WTC11 (cell line): ENCODE data around the gene PDPN. TPM values are rescaled to one million over a fixed set of nuclear protein-coding genes. Genes with fewer than 3 reads are reported as not detected.

Source experiments
- ATAC-seq: fragments of 200-7000 bp; cut with Tn5 transposase; 2 replicates; pipeline ENCODE4 v1.10.0; 2021; ENCODE audit warnings: mild to moderate bottlenecking, moderate library complexity
- CTCF ChIA-PET: fragments of 300-600 bp; sonication (Branson Sonifier 250); formaldehyde crosslinking; loops from one replicate; lab custom pipeline; 2021; ENCODE audit warnings: antibody characterized with exemption; lab: Charles Lee
- POLR2A ChIA-PET: fragments of 350-600 bp; sonication (Branson Sonifier 250); formaldehyde crosslinking; loops from one replicate; lab custom pipeline; 2021; ENCODE audit warnings: antibody characterized with exemption; lab: Charles Lee
- DNase-seq: peaks from one replicate; pipeline ENCODE4 v3.0.0; 2021; ENCODE audit warnings: low spot score
- H3K27ac Mint-ChIP-seq: 2 replicates; pipeline ENCODE4 v1.8.0; 2021; ENCODE audit warnings: mixed read lengths
- H3K27me3 Mint-ChIP-seq: 2 replicates; pipeline ENCODE4 v1.8.0; 2021; ENCODE audit warnings: low read depth, mild to moderate bottlenecking, moderate library complexity, mixed read lengths
- H3K36me3 Mint-ChIP-seq: 2 replicates; pipeline ENCODE4 v1.8.0; 2021; ENCODE audit warnings: mixed read lengths
- H3K4me1 Mint-ChIP-seq: 2 replicates; pipeline ENCODE4 v1.8.0; 2022; ENCODE audit warnings: mixed read lengths
- H3K4me3 Mint-ChIP-seq: 2 replicates; pipeline ENCODE4 v1.8.0; 2021; ENCODE audit warnings: mild to moderate bottlenecking, moderate library complexity, mixed read lengths
- H3K9me3 Mint-ChIP-seq: 2 replicates; pipeline ENCODE4 v1.8.0; 2021; ENCODE audit warnings: mixed read lengths
- ATF1 ChIP-seq: sonication (generic); formaldehyde crosslinking; IDR thresholded peaks from 2 replicates; pipeline ENCODE4 v1.8.1; 2023; ENCODE audit warnings: mild to moderate bottlenecking, moderate library complexity, missing genetic modification reagents
- CBFB ChIP-seq: sonication (generic); formaldehyde crosslinking; IDR thresholded peaks from 2 replicates; pipeline ENCODE4 v1.8.1; 2022; ENCODE audit warnings: mild to moderate bottlenecking, low read depth, missing genetic modification reagents
- CREM ChIP-seq: sonication (generic); formaldehyde crosslinking; IDR thresholded peaks from 2 replicates; pipeline ENCODE4 v1.8.1; 2022; ENCODE audit warnings: mild to moderate bottlenecking, missing genetic modification reagents, moderate library complexity
- ETV6 ChIP-seq: sonication (generic); formaldehyde crosslinking; IDR thresholded peaks from 2 replicates; pipeline ENCODE4 v1.8.1; 2022; ENCODE audit warnings: mild to moderate bottlenecking, missing genetic modification reagents
- FOXK1 ChIP-seq: sonication (generic); formaldehyde crosslinking; IDR thresholded peaks from 2 replicates; pipeline ENCODE4 v1.8.0; 2022; ENCODE audit warnings: mild to moderate bottlenecking, moderate library complexity, missing genetic modification reagents
- FOXP1 ChIP-seq: sonication (generic); formaldehyde crosslinking; IDR thresholded peaks from 2 replicates; pipeline ENCODE4 v1.8.0; 2022; ENCODE audit warnings: missing genetic modification reagents, mild to moderate bottlenecking, moderate library complexity, borderline replicate concordance
- JAZF1 ChIP-seq: fragments of 250-450 bp; sonication (Bioruptor Pico); IDR thresholded peaks from 2 replicates; pipeline ENCODE4 v1.9.0; 2021; ENCODE audit warnings: moderate library complexity, mild to moderate bottlenecking, inconsistent platforms
- NFYB ChIP-seq: sonication (generic); formaldehyde crosslinking; conservative IDR thresholded peaks from 2 replicates; pipeline ENCODE4 v1.8.0; 2022; ENCODE audit warnings: low read depth, missing genetic modification reagents
- NR3C1 ChIP-seq: sonication (generic); formaldehyde crosslinking; conservative IDR thresholded peaks from 2 replicates; pipeline ENCODE4 v1.8.1; 2023; ENCODE audit warnings: low read depth, mild to moderate bottlenecking, missing genetic modification reagents
- PREB ChIP-seq: sonication (generic); formaldehyde crosslinking; IDR thresholded peaks from 2 replicates; pipeline ENCODE4 v1.8.1; 2022; ENCODE audit warnings: mild to moderate bottlenecking, missing genetic modification reagents, moderate library complexity, borderline replicate concordance
- SMAD3 ChIP-seq: sonication (generic); formaldehyde crosslinking; IDR thresholded peaks from 2 replicates; pipeline ENCODE4 v1.8.0; 2022; ENCODE audit warnings: missing genetic modification reagents, mild to moderate bottlenecking, borderline replicate concordance
- TEAD1 ChIP-seq: sonication (generic); formaldehyde crosslinking; IDR thresholded peaks from 2 replicates; pipeline ENCODE4 v1.8.0; 2022; ENCODE audit warnings: mild to moderate bottlenecking, missing genetic modification reagents
- ZBTB43 ChIP-seq: sonication (generic); formaldehyde crosslinking; IDR thresholded peaks from 2 replicates; pipeline ENCODE4 v1.8.1; 2023; ENCODE audit warnings: mild to moderate bottlenecking, missing genetic modification reagents
- ZNF121 ChIP-seq: sonication (generic); formaldehyde crosslinking; IDR thresholded peaks from 2 replicates; pipeline ENCODE4 v1.8.0; 2023; ENCODE audit warnings: missing genetic modification reagents
- ZNF263 ChIP-seq: sonication (generic); formaldehyde crosslinking; IDR thresholded peaks from 2 replicates; pipeline ENCODE4 v1.8.1; 2022; ENCODE audit warnings: low read depth, mild to moderate bottlenecking, moderate library complexity, missing genetic modification reagents
- ZNF423 ChIP-seq: fragments of 250-450 bp; sonication (Bioruptor Pico); IDR thresholded peaks from 2 replicates; pipeline ENCODE4 v2.1.2; 2022; ENCODE audit warnings: mild to moderate bottlenecking, moderate library complexity
- total RNA-seq: library from RNA; stranded (reverse); gene quantifications from 3 replicates; pipeline ENCODE4 v1.2.3, GENCODE V29; 2021
- TF ChIP-seq, protein P1 (sequence below): sonication (generic); formaldehyde crosslinking; IDR thresholded peaks from 2 replicates; pipeline ENCODE4 v1.8.1; 2022; ENCODE audit warnings: mild to moderate bottlenecking, moderate library complexity, missing genetic modification reagents
- TF ChIP-seq, protein P2 (sequence below): sonication (generic); formaldehyde crosslinking; IDR thresholded peaks from 2 replicates; pipeline ENCODE4 v1.8.0; 2022; ENCODE audit warnings: missing genetic modification reagents
- TF ChIP-seq, protein P3 (sequence below): fragments of 250-450 bp; sonication (Bioruptor Pico); IDR thresholded peaks from 2 replicates; pipeline ENCODE4 v1.9.0; 2021; ENCODE audit warnings: moderate library complexity, mild to moderate bottlenecking, inconsistent platforms, borderline replicate concordance
- TF ChIP-seq, protein P4 (sequence below): sonication (generic); formaldehyde crosslinking; IDR thresholded peaks from 2 replicates; pipeline ENCODE4 v1.8.1; 2022; ENCODE audit warnings: low read depth, mild to moderate bottlenecking, moderate library complexity, missing genetic modification reagents, borderline replicate concordance

Gene PDPN
- total RNA-seq, 1 experiment from 2014 or later = 158 TPM

DNA sequence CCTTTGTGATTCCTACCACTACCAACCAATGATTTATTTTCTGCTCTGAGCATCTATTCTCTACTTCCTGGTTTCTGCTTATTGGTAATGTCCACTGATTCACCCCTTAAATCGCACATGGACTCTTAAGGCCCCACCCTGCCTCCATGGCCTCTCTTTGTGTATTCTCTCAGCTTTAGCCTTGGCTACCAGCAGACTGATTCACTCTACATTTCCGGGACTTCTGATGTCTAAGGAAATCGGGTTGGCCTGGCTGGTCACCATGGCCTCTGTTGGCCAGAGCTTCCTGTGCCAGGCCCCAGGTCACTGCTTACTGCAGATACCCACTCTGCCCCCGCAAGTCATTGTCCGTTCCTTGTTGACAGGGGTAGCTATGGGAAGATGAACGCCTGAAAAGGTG is 40.9 kb downstream of the PDPN start:
- peaks cover 7% of the 10 kb centered on the region for H3K36me3 Mint-ChIP-seq
- CTCF ChIA-PET = interaction anchor here (0.5 kb wide), 1 partner anchor 204 kb away, joined by 3 read pairs; no protein-coding TSS in a partner anchor
- peaks cover 7% of the 10 kb centered on the region for H3K4me1 Mint-ChIP-seq
- ATAC-seq (no peak), DNase-seq (no peak)
- no peak overlapping the region for H3K27ac Mint-ChIP-seq
- POLR2A ChIA-PET = no interaction called here
- TF ChIP-seq PREB (no peak), FOXK1 (no peak), JAZF1 (CRISPR knock-in tag) (no peak), CBFB (CRISPR knock-in tag) (no peak), SMAD3 (CRISPR knock-in tag) (no peak), ZBTB43 (no peak), ATF1 (CRISPR knock-in tag) (no peak), ZNF263 (CRISPR knock-in tag) (no peak), FOXP1 (CRISPR knock-in tag) (no peak), NR3C1 (CRISPR knock-in tag) (no peak), NFYB (CRISPR knock-in tag) (no peak), ETV6 (CRISPR knock-in tag) (no peak), ZNF121 (CRISPR knock-in tag) (no peak), CREM (CRISPR knock-in tag) (no peak), ZNF423 (CRISPR knock-in tag) (no peak), TEAD1 (CRISPR knock-in tag) (no peak)
- TF ChIP-seq, protein P1, sequence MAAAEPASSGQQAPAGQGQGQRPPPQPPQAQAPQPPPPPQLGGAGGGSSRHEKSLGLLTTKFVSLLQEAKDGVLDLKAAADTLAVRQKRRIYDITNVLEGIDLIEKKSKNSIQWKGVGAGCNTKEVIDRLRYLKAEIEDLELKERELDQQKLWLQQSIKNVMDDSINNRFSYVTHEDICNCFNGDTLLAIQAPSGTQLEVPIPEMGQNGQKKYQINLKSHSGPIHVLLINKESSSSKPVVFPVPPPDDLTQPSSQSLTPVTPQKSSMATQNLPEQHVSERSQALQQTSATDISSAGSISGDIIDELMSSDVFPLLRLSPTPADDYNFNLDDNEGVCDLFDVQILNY (CRISPR knock-in tag) = no peak
- TF ChIP-seq, protein P2, sequence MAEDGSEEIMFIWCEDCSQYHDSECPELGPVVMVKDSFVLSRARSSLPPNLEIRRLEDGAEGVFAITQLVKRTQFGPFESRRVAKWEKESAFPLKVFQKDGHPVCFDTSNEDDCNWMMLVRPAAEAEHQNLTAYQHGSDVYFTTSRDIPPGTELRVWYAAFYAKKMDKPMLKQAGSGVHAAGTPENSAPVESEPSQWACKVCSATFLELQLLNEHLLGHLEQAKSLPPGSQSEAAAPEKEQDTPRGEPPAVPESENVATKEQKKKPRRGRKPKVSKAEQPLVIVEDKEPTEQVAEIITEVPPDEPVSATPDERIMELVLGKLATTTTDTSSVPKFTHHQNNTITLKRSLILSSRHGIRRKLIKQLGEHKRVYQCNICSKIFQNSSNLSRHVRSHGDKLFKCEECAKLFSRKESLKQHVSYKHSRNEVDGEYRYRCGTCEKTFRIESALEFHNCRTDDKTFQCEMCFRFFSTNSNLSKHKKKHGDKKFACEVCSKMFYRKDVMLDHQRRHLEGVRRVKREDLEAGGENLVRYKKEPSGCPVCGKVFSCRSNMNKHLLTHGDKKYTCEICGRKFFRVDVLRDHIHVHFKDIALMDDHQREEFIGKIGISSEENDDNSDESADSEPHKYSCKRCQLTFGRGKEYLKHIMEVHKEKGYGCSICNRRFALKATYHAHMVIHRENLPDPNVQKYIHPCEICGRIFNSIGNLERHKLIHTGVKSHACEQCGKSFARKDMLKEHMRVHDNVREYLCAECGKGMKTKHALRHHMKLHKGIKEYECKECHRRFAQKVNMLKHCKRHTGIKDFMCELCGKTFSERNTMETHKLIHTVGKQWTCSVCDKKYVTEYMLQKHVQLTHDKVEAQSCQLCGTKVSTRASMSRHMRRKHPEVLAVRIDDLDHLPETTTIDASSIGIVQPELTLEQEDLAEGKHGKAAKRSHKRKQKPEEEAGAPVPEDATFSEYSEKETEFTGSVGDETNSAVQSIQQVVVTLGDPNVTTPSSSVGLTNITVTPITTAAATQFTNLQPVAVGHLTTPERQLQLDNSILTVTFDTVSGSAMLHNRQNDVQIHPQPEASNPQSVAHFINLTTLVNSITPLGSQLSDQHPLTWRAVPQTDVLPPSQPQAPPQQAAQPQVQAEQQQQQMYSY (CRISPR knock-in tag) = no peak
- TF ChIP-seq, protein P3, sequence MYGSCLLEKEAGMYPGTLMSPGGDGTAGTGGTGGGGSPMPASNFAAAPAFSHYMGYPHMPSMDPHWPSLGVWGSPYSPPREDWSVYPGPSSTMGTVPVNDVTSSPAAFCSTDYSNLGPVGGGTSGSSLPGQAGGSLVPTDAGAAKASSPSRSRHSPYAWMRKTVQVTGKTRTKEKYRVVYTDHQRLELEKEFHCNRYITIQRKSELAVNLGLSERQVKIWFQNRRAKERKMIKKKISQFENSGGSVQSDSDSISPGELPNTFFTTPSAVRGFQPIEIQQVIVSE (CRISPR knock-in tag) = no peak
- TF ChIP-seq, protein P4, sequence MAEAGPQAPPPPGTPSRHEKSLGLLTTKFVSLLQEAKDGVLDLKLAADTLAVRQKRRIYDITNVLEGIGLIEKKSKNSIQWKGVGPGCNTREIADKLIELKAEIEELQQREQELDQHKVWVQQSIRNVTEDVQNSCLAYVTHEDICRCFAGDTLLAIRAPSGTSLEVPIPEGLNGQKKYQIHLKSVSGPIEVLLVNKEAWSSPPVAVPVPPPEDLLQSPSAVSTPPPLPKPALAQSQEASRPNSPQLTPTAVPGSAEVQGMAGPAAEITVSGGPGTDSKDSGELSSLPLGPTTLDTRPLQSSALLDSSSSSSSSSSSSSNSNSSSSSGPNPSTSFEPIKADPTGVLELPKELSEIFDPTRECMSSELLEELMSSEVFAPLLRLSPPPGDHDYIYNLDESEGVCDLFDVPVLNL = no peak
- TF ChIP-seq, all 79 proteins: peak for 0
- Mint-ChIP-seq H3K4me3 (no peak overlapping the region), H3K27me3 (no peaks in the 10 kb centered on the region; the same call in 1 of the 2 replicates), H3K9me3 (peaks cover 11% of the 10 kb centered on the region)
